CD4-positive, alpha-beta T cell treated with Interleukin-15 for 4 hours (primary cell): ENCODE data around the gene FBXW4.
"Not testable (repeated sequence)": the region's sequence is repeated elsewhere in the genome, so short reads cannot be mapped to it uniquely, and the experiment has no call there.

Experiments
- DNase-seq: peaks from one replicate; pipeline ENCODE4 v3.0.0-alpha.2; 2020; ENCODE audit warnings: low spot score

Gene FBXW4

GRCh38 chr10:101616415-101617101, 78.4 kb downstream of the FBXW4 start:
- DNase-seq, result no peak

DNA sequence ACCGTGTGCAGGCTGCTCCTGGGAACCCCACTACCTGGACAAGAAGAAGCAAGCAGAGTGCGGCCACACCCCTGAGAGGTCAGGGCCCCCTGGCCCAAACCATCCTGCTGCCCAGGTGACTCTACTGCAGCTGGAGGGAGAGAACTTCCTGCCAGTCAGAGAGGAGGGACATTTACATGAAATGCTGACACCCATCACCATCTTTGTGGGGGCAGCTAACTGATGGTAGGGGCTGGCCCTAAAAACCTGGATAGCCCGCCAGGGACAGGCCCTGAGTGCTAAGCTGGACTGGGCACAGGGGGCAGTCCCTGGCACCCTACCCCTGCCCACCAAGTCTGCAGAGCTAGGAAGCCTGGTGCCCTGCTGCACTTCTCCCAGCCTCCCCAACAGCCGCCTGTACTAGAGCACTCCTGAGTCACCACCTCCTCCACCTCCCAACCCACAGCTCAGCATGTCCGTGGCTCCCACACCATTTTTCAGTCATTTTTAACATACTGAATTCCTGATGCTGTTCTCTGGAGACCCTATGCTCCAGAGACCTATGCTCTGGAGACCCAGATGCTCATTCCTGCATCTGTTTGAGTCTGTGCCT, 79.3 kb downstream of the FBXW4 start:
- no peak for DNase-seq

DNA sequence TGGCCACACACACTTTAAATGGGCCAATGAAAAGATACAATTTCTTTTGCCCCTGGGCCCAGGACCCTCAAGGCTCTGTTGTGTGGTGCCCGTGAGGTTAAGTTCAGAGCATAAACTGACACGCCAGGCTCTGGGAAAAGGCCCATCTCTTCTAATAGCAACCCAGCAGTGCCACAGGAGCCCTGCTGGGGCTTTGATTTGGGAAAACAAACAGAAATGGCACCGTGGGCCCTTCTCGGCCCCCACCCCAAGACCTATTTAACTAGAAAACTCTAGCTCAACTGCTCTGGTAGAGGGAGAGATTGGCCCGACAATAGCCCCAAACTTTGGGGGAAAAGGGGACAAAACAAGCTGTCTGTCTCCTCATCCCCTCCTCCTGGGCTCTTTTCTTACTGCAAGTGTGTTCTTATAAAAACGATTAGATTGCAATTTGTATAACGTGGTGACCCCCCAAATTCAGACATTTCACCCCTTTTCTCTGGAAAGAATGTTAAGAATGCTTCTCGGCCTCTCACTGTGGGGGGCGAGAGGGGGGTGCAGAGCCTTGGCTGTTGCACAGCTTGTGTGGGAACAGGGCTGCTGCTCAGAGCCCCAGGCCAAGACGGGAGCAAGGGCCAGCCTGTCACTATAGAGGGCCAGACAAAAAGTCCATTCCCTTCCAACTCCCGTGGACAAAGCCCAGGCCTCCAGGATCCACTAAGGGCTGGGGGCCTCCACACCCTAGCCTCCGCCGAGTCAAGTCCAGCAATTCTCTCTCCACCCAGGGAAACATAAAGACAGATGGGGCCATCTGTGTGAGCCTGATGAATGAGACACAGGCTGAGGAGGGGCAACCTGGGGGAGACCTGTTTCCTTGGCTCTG, 80.1 kb downstream of the FBXW4 start:
- DNase-seq, result no peak

DNA sequence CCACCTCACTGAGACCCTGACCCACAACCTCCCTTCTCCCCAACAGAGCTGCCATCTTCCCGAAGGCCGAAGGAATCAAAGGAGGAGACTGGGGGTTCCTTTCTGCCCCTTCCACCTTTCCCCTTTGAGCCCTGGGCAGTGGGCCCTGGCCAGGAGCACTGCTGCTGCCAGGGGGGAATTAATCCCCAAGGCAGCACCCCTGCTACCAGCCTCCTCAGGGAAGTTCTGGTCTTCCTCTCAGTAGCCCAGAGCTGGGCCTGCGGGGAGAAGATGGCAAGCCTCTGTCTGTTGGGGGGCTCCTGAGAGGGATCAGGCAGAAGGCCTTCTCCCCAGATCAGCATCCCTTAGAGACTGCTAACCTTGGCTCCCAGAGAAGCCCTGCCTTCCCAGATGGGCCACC, 81.3 kb downstream of the FBXW4 start:
- DNase-seq, result no peak

- DNase-seq, result no peak
These were observed 82.1 kb downstream of the FBXW4 start for GRCh38 chr10:101612872-101613271.

- no peak for DNase-seq
These were observed 82.9 kb downstream of the FBXW4 start for GRCh38 chr10:101612086-101612485.

- DNase-seq, result no peak
These were observed 83.7 kb downstream of the FBXW4 start for GRCh38 chr10:101611096-101611905.

- DNase-seq, result no peak
These were observed 85.5 kb downstream of the FBXW4 start for GRCh38 chr10:101609481-101609880.

- no peak for DNase-seq
These were observed 87.8 kb downstream of the FBXW4 start for GRCh38 chr10:101607124-101607523.

DNA sequence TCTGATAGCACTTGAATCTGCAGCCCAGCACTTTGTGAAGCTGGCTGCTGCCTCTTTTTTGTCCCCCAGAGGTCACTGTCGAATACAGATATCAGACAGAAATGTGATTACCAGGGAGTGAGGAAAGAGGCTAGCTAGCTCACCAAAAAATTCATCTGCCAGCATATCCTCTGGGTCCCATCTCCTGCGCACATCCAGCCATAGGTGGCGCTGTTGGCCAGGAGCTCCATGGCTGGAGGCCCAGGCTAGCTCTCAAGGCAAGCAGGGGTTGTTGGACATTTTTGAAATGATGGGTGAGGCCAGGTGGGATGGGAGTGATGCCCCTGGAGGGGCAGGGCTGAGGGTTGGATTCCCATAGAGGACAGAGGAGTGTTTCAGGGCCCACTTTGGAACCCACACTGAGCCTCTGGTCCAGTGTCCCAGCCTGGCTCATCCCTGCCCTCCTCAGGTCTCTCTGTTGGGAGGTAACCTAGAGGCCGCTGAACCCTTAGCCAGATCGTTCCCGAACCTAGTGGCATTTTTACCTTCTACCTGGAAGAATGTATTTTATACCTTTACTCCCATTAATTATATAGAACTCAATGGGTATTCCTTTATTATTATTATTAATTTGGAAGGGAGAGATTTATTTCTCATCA, 92.1 kb downstream of the FBXW4 start:
- DNase-seq, result peak; percentile 25

DNA sequence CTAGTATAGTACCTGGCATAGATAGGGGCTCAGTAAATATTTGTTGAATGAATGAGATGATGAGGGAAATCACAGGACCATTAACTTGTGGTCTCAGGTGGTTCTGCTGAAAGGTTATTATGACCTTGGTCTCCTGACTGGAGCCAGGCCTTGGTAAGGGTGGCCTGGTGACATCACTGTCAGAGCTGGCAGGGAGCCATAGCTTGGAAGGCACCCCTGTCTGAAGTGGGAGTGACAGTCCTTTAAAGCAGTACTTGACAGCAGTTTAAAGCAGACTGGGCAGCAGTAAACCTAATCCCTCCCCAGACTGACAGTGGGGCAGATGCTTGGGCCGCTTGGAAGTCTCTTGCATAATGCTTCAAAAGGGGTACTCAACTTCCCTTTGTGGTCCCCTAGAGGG, 93.4 kb downstream of the FBXW4 start:
- DNase-seq, result no peak

DNA sequence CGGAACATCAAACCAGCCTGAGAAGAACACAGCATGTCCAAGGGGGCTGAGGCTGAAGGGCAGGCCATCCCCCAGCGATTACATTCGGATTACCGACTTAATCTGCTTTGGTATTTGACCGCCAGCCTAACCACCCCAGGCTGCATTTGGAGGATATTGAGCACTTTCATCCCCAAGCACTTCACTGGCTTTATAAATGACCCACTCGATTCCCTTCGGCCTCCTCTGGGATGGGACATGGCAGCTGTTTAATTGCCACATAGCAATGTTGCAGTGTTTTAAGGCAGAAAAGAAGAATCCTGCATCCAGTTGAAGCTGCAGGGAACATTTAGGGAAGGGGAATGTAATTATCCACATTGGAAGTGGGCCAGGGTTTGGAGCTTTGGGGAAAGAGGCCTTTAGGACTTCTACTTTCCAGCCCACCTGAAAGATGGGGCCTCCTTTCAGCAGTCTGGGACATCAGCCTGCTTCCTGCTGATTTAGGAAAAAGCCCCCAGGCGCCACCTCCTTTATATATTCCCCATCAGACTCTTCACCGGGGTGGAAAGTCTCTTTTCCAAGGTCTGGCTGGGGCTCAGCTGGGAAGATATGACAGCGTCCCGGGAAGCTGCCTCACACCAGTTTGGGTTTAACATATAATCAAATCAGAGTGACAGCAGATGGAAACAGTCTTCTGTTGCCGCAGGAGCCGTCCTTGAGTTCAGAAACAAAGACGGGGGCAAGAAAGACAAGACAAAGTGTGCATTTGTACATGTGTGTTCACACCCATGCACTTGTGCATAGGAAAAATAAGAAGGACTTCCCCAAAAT, 97.7 kb downstream of the FBXW4 start:
- no peak for DNase-seq

- DNase-seq, result no peak
These were observed 99.2 kb downstream of the FBXW4 start for GRCh38 chr10:101595591-101596433.

DNA sequence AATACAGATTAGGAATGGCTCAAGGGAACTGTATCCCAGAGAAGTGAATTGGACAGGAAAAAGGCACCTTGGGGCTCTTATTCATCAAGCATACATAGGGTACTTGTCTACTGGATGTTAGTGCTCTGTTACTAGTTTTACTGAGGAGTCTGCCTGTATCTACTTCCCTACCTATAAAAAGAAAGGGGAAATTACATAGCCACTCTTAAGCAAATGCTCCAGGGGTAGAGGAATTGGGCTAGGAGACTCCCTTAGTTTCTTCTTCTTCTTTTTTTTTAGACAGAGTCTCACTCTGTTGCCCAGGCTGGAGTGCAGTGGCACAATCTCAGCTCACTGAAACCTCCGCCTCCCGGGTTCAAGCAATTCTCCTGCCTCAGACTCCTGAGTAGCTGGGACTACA, 101.6 kb downstream of the FBXW4 start:
- DNase-seq, result not testable (repeated sequence)

DNA sequence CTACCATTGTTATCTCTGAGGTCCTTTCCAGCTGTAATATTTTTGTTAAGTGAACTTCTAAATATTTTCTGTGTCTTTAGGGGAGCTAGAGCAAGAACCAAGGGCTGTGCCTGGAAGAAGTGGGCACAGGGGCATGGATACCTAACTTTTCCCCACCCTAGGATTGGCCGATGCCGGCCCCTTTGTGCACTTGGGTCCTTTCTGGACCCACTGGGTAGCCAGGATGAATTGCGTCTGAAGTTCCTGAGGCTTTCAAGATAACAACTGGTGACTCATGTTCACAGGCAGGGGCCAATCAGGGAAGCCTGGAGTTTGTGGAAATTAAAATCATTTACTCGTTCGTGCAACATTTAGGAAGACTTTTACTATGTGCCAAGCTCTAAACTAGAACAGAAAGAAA, 106.1 kb downstream of the FBXW4 start:
- no peak for DNase-seq

DNA sequence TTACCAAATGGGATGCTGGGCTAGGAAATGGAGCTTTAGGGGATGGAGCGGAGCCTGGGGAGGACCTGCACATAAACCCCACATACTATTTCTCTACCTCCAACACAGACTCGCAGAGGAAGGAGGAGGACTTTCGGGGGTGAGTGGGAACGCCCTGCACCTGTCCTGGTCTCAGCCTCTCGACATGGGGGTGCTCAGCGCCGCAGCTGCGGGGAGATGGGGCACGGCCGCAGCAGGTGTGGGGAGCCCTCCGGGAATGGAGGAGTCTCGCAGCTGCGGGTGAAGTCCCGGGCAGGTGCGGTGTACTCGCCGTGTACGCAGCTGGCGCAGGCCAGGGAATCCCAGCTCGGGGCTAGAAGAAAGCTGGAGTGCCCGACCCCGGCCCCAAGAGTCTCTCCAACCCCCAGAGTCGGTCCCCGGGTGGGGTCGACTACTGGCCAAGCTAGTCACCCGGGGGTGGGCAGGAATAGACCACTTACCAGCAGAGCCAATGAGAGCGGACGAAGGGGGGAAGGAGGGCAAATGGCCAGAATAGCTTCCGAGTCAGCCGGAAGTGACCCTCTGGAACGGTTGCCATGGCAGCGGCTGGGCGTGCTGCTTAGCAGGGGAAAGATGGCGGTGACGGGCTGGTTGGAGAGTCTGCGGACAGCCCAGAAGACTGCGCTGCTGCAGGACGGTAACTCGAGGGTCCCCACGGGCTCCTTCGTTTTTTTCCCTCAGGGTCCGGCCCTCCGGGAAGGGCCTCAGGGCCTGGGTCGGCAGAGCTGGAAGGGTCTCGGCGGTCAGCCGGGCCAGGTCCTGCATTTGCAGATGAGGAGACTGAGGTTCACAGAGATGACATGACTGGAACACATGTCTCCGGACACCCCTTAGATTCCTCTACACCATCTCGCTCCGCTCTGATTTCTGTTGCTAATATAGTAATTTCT, 107.0 kb downstream of the FBXW4 start, which contains the start of the genes DPCD and POLL:
Gene DPCD (plus strand): TSS at position 597 of the 929 bp plus-strand sequence. CDS start 16 bp downstream, at position 613.
Gene POLL (minus strand): TSS at position 533 of the 929 bp plus-strand sequence. CDS start 897 bp downstream, outside the sequence.
- peak; percentile 89 for DNase-seq

GRCh38 chr10:101585841-101586240, 109.1 kb downstream of the FBXW4 start:
- DNase-seq, result no peak
